CD4-positive, alpha-beta T cell treated with Interleukin-1 beta for 1 hour (primary cell): ENCODE results near the gene F2RL1.
"Not testable (repeated sequence)": the region's sequence is repeated elsewhere in the genome, so short reads cannot be mapped to it uniquely, and the experiment has no call there.

Source experiments
- DNase-seq, 2 donors: peaks; one replicate each; pipeline ENCODE4 v3.0.0-alpha.2; 2020 to 2022

The F2RL1 gene

GRCh38 chr5:76808141-76808691 lies 10.6 kb upstream of the F2RL1 start:
- DNase-seq = no peak

- no peak for DNase-seq
Observed at GRCh38 chr5:76809141-76809540, 9.7 kb upstream of the F2RL1 start.

GRCh38 chr5:76810236-76810635 lies 8.6 kb upstream of the F2RL1 start:
- DNase-seq = no peak

DNA sequence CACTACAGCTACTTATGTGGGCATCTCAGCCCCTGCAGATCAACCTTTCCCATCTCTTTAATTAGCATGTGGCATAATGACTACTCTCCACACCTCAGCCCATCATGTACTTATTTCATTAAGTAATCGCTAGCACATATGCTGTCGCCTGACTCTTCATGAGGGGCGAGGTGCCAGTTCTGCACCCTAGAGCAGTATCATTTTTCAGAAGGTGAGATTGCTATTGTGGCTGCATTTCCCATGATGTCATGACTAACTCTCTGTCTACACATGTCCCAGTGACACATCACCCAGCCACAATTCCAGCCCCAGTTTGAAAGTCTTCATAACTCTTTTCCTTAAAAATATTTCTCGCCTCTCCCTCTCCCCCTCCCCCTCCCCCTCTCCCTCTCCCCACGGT lies 7.6 kb upstream of the F2RL1 start:
- DNase-seq = no peak

GRCh38 chr5:76812209-76812608 lies 6.6 kb upstream of the F2RL1 start:
- not testable (repeated sequence) for DNase-seq

GRCh38 chr5:76813982-76814562 lies 4.8 kb upstream of the F2RL1 start:
- no peak for DNase-seq

DNA sequence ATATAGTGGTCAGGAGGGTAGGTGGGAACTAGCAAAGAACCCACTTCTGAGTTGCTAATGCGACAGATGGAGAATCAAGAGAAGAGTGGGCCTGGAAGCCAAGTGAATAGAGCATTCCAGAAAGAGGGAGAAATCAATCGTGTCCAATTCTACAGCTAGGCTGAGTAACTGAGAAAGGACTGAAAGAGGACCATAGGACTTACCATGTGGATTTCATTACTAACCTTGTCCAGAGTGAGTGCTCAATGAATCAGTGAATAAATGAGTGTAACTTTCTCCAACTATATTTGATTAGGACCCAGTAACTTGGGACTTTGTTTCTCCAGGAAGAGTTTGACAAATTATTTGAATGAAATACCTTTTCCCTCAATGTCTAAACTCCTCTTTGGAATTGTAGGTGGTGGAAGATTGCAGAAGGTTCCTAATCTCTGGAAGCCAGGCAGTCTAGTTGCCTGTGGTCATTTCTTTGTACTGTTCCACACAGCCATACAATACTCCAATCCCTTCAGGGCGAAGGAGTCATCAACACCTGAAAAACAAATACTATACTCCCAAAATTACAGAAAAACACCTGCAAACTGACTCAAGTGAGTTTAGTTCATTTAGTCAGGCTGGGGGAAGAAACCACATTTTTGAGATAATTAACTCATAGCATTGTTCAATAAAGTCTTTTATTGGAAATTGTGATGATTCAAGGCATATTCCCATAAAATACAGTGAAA lies 2.6 kb upstream of the F2RL1 start:
- DNase-seq = no peak

DNA sequence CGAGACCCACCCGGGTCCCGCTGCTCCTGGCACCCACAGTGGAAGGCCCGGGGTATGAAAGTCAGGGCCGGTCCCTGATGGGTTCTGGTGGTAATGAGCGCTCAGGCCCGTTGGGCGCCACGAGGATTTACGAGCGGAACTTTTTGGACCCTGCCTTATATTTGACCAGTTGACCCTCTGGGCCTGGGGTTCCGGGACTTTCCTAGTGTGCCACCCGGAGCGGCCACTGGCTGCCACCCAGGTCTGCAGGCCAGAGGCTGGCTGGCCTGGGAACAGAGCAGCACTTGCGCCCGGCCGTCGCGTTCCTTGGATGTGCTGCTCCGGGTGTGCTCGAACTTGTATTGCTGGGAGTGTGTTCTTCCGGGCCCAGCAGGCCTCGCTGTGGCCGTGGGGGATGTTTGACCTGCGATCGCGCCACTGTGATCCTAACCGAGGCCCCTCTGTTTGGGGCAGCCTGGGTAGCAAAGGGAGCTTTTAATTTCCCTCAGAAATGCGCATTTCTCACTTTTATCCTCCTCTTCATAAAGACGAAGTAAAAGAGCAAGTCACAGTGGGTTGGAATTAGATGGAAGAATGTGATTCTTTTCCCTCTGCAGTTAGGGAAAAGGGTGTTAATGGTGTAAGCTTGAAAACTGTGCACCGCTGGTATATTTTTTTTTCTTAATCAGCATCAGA lies 1.2 kb downstream of the F2RL1 start:
- DNase-seq = no peak

DNA sequence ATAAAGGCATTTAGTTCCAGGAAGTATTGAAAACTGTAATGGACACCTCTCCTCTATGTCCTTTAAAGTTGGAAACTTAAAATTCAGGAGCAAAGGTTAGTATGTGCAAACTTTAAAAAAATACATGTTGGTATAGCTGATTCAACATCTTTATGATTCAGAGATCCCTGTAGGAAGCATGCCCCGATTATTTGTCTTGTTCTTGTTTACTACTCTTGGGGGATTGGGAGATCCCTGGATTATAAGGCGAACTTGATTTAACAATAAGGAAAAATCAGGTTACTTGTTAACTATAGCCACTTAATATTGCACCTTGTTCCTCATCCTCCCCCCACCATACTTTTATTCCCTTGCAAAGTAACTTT lies 1.7 kb downstream of the F2RL1 start:
- no peak for DNase-seq

DNA sequence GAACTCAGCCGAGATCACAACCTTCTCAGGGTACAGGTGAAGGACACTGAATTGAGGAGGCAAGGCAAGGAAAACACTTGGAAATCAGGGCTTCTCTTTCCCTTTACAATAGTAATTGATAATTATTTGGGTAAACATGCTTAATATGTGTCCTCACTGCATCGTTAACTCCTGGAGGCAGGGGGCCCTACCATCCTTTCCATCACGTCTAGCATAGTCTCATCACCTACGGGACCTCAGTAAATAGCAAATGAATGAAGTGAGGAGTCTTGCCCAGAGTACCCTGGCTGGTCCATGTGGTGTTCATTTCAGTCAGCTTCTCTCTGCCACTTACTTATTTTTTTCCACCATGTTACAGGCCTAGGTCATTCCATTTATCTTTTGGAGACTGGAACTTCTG lies 2.3 kb downstream of the F2RL1 start:
- no peak for DNase-seq

DNA sequence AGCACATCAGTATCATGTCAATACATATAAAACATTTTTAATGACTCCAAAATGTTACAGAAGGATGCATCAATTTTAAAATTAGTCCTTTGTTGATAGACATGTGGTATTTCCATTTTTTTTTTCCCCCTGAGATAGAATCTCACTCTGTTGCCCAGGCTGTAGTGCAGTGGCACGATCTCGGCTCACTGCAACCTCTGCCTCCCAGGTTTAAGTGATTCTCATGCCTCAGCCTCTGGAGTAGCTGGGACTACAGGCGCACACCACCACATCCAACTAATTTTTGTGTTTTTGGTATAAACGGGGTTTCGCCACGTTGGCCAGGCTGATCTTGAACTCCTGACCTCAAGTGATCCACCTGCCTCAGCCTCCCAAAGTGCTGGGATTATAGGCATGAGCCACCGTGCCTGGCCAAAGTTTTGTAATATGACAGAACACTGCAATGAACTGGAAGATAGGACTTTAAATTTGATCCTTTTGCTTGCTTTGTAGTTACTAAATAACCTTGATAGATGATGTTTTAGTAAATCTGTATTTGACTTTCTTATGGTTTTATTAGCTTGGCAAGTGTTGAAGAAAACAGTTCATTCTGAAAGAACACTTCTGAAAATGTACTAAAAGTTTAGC lies 3.4 kb downstream of the F2RL1 start:
- not testable (repeated sequence) for DNase-seq

DNA sequence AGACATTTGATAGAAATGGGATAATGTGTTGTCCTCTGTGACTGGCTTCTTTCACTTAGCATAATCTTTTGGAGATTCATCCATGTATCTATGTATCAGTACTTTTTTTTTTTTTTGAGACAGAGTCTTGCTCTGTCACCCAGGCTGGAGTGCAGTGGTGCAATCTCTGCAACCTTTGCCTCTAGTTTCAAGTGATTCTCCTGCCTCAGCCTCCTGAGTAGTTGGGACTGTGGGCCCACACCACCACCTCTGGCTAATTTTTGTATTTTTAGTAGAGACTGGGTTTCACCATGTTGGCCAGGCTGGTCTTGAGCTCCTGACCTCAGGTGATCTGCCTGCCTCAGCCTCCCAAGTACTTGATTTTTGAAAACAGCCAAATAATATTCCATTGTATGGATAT lies 7.6 kb downstream of the F2RL1 start:
- not testable (repeated sequence) for DNase-seq

- no peak for DNase-seq
Observed at GRCh38 chr5:76831110-76831452, 12.3 kb downstream of the F2RL1 start.

GRCh38 chr5:76836181-76836580 lies 17.4 kb downstream of the F2RL1 start:
- no peak for DNase-seq

DNA sequence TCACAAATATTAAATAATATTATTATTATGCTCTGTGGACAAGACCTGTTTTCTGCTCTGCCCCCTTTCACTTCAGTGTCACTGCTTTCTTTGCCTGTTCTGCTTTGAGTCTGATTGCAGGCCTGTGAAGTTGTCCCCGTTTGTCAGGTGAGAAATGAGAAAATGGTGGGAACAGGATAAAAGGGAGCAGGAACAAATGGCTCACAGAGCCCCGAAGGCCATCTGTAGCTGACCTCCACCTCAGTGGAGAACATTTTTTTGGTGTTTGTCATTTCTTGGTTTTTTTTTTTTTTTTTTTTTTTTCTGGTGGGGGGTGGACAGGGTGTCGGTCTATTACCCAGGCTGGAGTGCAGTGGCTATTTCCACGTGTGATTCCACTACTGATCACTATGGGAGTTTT lies 17.8 kb downstream of the F2RL1 start:
- no peak for DNase-seq

GRCh38 chr5:76838481-76839261 lies 19.8 kb downstream of the F2RL1 start:
- DNase-seq = no peak

DNA sequence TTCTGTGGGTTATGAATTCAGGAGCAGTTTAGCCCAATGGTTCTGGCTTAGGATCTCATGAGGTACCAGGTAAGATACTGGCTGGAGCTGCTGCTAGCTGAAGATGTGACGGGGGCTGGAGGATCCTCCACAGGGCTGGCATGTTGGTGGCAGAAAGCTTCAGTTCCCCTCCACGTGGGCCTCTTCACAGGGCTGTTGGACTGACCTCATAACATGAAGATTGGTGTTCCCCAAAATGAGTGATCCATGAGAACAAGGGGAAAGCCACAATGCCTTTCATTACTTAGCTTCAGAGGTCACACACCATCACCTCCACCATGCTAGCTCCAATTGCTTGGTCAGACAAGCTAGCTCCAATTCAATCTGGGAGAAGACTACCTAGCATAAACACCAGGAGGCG lies 22.5 kb downstream of the F2RL1 start:
- no peak for DNase-seq

GRCh38 chr5:76845890-76846289 lies 27.1 kb downstream of the F2RL1 start:
- no peak for DNase-seq

- peak; percentile 29 to 40 for DNase-seq
Observed at GRCh38 chr5:76849419-76850291, 30.8 kb downstream of the F2RL1 start, which contains the start of gene S100Z. S100Z (plus strand) TSS chr5:76850014; CDS start chr5:76875360, 25,346 bp downstream.

GRCh38 chr5:76850543-76851145 lies 31.8 kb downstream of the F2RL1 start:
- DNase-seq = no peak

- no peak for DNase-seq
Observed at GRCh38 chr5:76851728-76852369, 33.0 kb downstream of the F2RL1 start.
